MM.1S (cell line): ENCODE data around the gene MSRB3.

Experiments used
- DNase-seq: peaks from one replicate; pipeline ENCODE4 v3.0.0-alpha.2; 2015
- H2AFZ ChIP-seq: fragments of 300-600 bp; sonication (generic); 2 replicates; pipeline ENCODE4 v1.6.0; 2016; ENCODE audit warnings: antibody characterized with exemption, low read length
- H3F3A ChIP-seq: fragments of 300-600 bp; sonication (generic); 2 replicates; pipeline ENCODE4 v1.6.1; 2016; ENCODE audit warnings: mild to moderate bottlenecking, antibody characterized with exemption, low read length, moderate library complexity, mixed read lengths; ENCODE audit not compliant: insufficient read depth
- H3K27ac ChIP-seq: fragments of 300-600 bp; sonication (generic); 2 replicates; pipeline ENCODE4 v1.5.1; 2016; ENCODE audit warnings: mild to moderate bottlenecking, low read length
- H3K27me3 ChIP-seq: fragments of 300-600 bp; sonication (generic); replicated peaks from 2 replicates; pipeline ENCODE4 v1.6.0; 2016; ENCODE audit warnings: low read length; ENCODE audit not compliant: insufficient read depth
- H3K36me3 ChIP-seq: fragments of 300-600 bp; sonication (generic); replicated peaks from 2 replicates; pipeline ENCODE4 v1.6.1; 2016; ENCODE audit warnings: mild to moderate bottlenecking, low read length, mixed read lengths; ENCODE audit not compliant: insufficient read depth
- H3K4me1 ChIP-seq: fragments of 300-600 bp; sonication (generic); 2 replicates; pipeline ENCODE4 v1.6.1; 2016; ENCODE audit warnings: low read length, mixed read lengths
- H3K4me2 ChIP-seq: fragments of 300-600 bp; sonication (generic); 2 replicates; pipeline ENCODE4 v1.6.0; 2016; ENCODE audit warnings: low read depth, low read length
- H3K4me3 ChIP-seq: fragments of 300-600 bp; sonication (generic); 2 replicates; pipeline ENCODE4 v1.5.1; 2016; ENCODE audit warnings: low read length, mixed read lengths
- H3K79me2 ChIP-seq: fragments of 300-600 bp; sonication (generic); 2 replicates; pipeline ENCODE4 v1.6.1; 2016; ENCODE audit warnings: mixed run types, low read length, mixed read lengths
- H3K9ac ChIP-seq: fragments of 300-600 bp; sonication (generic); 2 replicates; pipeline ENCODE4 v1.6.1; 2016; ENCODE audit warnings: low read length, mixed read lengths
- H3K9me2 ChIP-seq: fragments of 300-600 bp; sonication (generic); replicated peaks from 2 replicates; pipeline ENCODE4 v1.6.1; 2016; ENCODE audit warnings: mild to moderate bottlenecking, low read length, mixed read lengths; ENCODE audit not compliant: insufficient read depth
- H3K9me3 ChIP-seq: fragments of 300-600 bp; sonication (generic); replicated peaks from 2 replicates; pipeline ENCODE4 v1.6.1; 2016; ENCODE audit warnings: mild to moderate bottlenecking, low read length, mixed read lengths; ENCODE audit not compliant: insufficient read depth
- H4K20me1 ChIP-seq: fragments of 300-600 bp; sonication (generic); 2 replicates; pipeline ENCODE4 v1.6.1; 2016; ENCODE audit warnings: mild to moderate bottlenecking, low read length, moderate library complexity, mixed read lengths; ENCODE audit not compliant: insufficient read depth
- EZH2 ChIP-seq: fragments of 300-600 bp; sonication (generic); optimal IDR thresholded peaks from 2 replicates; pipeline ENCODE3; 2017; ENCODE audit warnings: low read depth, mild to moderate bottlenecking, antibody characterized with exemption, low read length, mixed read lengths
- EZH2phosphoT487 ChIP-seq: fragments of 300-600 bp; sonication (generic); IDR thresholded peaks from 2 replicates; pipeline ENCODE4 v1.6.1; 2018; ENCODE audit warnings: antibody characterized with exemption, low read length
- TF ChIP-seq, protein P1 (sequence below): fragments of 300-600 bp; sonication (generic); IDR thresholded peaks from 2 replicates; pipeline ENCODE4 v1.5.1; 2016; ENCODE audit warnings: antibody characterized with exemption, low read length, mixed read lengths

The MSRB3 gene

DNA sequence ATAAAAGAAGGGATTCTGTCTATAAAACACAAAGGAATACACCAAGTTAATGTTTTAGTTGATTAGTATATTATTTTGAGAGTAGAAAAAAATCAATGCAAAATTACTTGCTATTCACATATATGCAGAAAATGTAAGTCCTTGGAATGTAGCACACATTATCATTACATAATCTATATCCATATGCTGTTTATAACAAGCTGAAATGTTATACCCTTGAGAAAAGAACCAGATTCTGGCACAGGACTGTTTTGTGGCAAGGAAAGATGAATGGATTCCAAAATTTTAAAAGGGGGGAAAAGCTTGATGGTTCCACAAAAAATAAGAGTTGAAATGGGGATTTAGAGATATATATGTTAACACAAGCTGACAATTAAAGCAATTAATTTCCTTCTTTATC lies 153.6 kb downstream of the MSRB3 start:
- no peaks in the 10 kb centered on the region for H4K20me1 ChIP-seq
- no peak overlapping the region for H3K27ac ChIP-seq
- H3K4me2 ChIP-seq = no peak overlapping the region
- no peak overlapping the region for H3K9ac ChIP-seq
- H3K9me2 ChIP-seq = no peaks in the 10 kb centered on the region
- no peaks in the 10 kb centered on the region for H3K27me3 ChIP-seq
- H3K79me2 ChIP-seq = no peaks in the 10 kb centered on the region
- no peak overlapping the region for H3K4me3 ChIP-seq
- H3K4me1 ChIP-seq = no peaks in the 10 kb centered on the region
- no peak overlapping the region for H2AFZ ChIP-seq
- TF ChIP-seq EZH2phosphoT487 (no peak), EZH2 (no peak)
- TF ChIP-seq, protein P1, sequence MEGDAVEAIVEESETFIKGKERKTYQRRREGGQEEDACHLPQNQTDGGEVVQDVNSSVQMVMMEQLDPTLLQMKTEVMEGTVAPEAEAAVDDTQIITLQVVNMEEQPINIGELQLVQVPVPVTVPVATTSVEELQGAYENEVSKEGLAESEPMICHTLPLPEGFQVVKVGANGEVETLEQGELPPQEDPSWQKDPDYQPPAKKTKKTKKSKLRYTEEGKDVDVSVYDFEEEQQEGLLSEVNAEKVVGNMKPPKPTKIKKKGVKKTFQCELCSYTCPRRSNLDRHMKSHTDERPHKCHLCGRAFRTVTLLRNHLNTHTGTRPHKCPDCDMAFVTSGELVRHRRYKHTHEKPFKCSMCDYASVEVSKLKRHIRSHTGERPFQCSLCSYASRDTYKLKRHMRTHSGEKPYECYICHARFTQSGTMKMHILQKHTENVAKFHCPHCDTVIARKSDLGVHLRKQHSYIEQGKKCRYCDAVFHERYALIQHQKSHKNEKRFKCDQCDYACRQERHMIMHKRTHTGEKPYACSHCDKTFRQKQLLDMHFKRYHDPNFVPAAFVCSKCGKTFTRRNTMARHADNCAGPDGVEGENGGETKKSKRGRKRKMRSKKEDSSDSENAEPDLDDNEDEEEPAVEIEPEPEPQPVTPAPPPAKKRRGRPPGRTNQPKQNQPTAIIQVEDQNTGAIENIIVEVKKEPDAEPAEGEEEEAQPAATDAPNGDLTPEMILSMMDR = no peak
- no peaks in the 10 kb centered on the region for H3F3A ChIP-seq
- H3K36me3 ChIP-seq = no peaks in the 10 kb centered on the region
- DNase-seq = no peak
- H3K9me3 ChIP-seq = no peaks in the 10 kb centered on the region

DNA sequence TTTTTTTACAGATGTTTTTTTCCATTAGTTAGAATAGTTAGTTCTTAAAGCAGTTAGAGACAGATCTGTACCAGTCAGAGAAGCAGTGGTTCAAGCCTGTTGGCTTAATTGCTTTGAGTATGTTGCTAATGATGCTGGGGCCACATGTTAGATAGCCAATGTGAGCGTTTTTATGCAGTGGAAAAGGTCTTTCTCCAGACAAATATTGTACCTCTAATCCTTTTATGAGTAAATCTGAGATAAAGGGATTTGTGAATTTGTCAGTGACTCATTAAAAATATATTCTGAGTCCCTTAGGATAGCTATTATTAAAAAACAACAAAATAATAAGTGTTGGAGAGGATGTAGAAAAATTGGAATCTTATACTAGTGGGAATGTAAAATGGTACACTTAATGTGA lies 154.2 kb downstream of the MSRB3 start:
- H3K27me3 ChIP-seq = no peaks in the 10 kb centered on the region
- H3K4me2 ChIP-seq = no peak overlapping the region
- H2AFZ ChIP-seq = no peak overlapping the region
- H3K9me2 ChIP-seq = no peaks in the 10 kb centered on the region
- no peak overlapping the region for H3K27ac ChIP-seq
- TF ChIP-seq, protein P1 = no peak
- TF ChIP-seq EZH2phosphoT487 (no peak), EZH2 (no peak)
- H3K36me3 ChIP-seq = no peaks in the 10 kb centered on the region
- H3K4me3 ChIP-seq = no peak overlapping the region
- DNase-seq = no peak
- no peaks in the 10 kb centered on the region for H4K20me1 ChIP-seq
- H3F3A ChIP-seq = no peaks in the 10 kb centered on the region
- no peaks in the 10 kb centered on the region for H3K4me1 ChIP-seq
- no peaks in the 10 kb centered on the region for H3K79me2 ChIP-seq
- no peak overlapping the region for H3K9ac ChIP-seq
- H3K9me3 ChIP-seq = no peaks in the 10 kb centered on the region

DNA sequence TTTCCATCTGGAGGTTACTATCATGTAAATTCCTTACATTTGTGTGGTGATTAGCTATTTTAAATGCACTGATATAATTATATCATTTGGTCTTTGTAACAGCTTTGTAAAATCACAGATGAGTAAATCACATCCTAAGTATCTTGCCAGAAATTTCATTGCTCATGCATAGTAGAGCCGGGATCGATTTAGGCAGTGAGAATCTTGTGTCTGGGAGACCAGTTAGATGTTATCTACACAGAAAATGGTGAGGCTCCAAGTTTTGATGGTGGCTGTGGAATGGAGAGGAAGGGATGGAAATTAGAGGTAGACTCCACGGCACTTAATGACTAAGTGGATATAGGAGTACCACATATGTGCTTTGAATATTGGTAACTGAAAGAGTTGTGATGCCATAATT lies 156.3 kb downstream of the MSRB3 start:
- no peaks in the 10 kb centered on the region for H3F3A ChIP-seq
- no peak for DNase-seq
- no peaks in the 10 kb centered on the region for H3K4me1 ChIP-seq
- H3K27ac ChIP-seq = no peak overlapping the region
- H3K9me3 ChIP-seq = no peaks in the 10 kb centered on the region
- no peaks in the 10 kb centered on the region for H3K36me3 ChIP-seq
- no peak overlapping the region for H3K4me3 ChIP-seq
- H4K20me1 ChIP-seq = no peaks in the 10 kb centered on the region
- no peak overlapping the region for H3K4me2 ChIP-seq
- no peaks in the 10 kb centered on the region for H3K9me2 ChIP-seq
- TF ChIP-seq EZH2 = no peak
- TF ChIP-seq, protein P1 = no peak
- TF ChIP-seq EZH2phosphoT487 = no peak
- H2AFZ ChIP-seq = no peak overlapping the region
- H3K27me3 ChIP-seq = no peaks in the 10 kb centered on the region
- H3K79me2 ChIP-seq = no peaks in the 10 kb centered on the region
- H3K9ac ChIP-seq = no peak overlapping the region
